Measurements from ENCODE around the gene TRAPPC5. TPM values are rescaled to one million over a fixed set of nuclear protein-coding genes. Genes with fewer than 3 reads are reported as not detected.
A peak's percentile ranks its signal among the peaks of the same experiment; 100 is the strongest.
"Not testable (repeated sequence)": the region's sequence is repeated elsewhere in the genome, so short reads cannot be mapped to it uniquely, and the experiment has no call there.

TRAPPC5 gene
- total RNA-seq, 2 donors from 2014 or later, result 55.5 to 69.8 TPM

- no peaks in the 10 kb centered on the region for H3K9me3 ChIP-seq (ENCODE audit: control insufficient read depth, low read length, poor library complexity, severe bottlenecking)
- H3K4me1 Mint-ChIP-seq, result peaks cover 14% of the 10 kb centered on the region
- peaks cover 10% of the 10 kb centered on the region for H3K36me3 Mint-ChIP-seq (ENCODE audit: low read depth)
- no peak for ATAC-seq
- H3K27me3 Mint-ChIP-seq, result no peaks in the 10 kb centered on the region
- no peak overlapping the region for H3K27ac Mint-ChIP-seq
- DNase-seq, result no peak
- H3K4me3 Mint-ChIP-seq, result no peak overlapping the region
These were observed 39.0 kb upstream of the TRAPPC5 start for GRCh38 chr19:7641290-7642276.

- no peaks in the 10 kb centered on the region for H3K9me3 ChIP-seq (ENCODE audit: control insufficient read depth, low read length, poor library complexity, severe bottlenecking)
- Mint-ChIP-seq H3K27me3 (no peaks in the 10 kb centered on the region), H3K4me1 (peaks cover 14% of the 10 kb centered on the region), H3K27ac (no peak overlapping the region), H3K4me3 (no peak overlapping the region), H3K36me3 (ENCODE audit: low read depth) (peaks cover 10% of the 10 kb centered on the region)
- ATAC-seq, result no peak
- no peak for DNase-seq
These were observed 38.2 kb upstream of the TRAPPC5 start for GRCh38 chr19:7642295-7643030.

- ATAC-seq, result no peak
- Mint-ChIP-seq H3K4me3 (no peak overlapping the region), H3K27me3 (no peaks in the 10 kb centered on the region), H3K27ac (no peak overlapping the region), H3K36me3 (ENCODE audit: low read depth) (peaks cover 10% of the 10 kb centered on the region), H3K4me1 (peaks cover 14% of the 10 kb centered on the region)
- H3K9me3 ChIP-seq (ENCODE audit: control insufficient read depth, low read length, poor library complexity, severe bottlenecking), result no peaks in the 10 kb centered on the region
- no peak for DNase-seq
These were observed 37.6 kb upstream of the TRAPPC5 start for GRCh38 chr19:7643031-7643415.

- peak overlapping the region; percentile 57 for H3K27ac Mint-ChIP-seq
- not testable (repeated sequence) for H3K27me3 Mint-ChIP-seq; DNase-seq; H3K4me3 Mint-ChIP-seq; H3K9me3 ChIP-seq (ENCODE audit: control insufficient read depth, low read length, poor library complexity, severe bottlenecking)
- H3K4me1 Mint-ChIP-seq, result peaks cover 14% of the 10 kb centered on the region
- peaks cover 10% of the 10 kb centered on the region for H3K36me3 Mint-ChIP-seq (ENCODE audit: low read depth)
- ATAC-seq, result peak; percentile 46
These were observed 36.7 kb upstream of the TRAPPC5 start for GRCh38 chr19:7643629-7644549.

- Mint-ChIP-seq H3K27ac (no peak overlapping the region), H3K27me3 (no peaks in the 10 kb centered on the region), H3K4me3 (no peak overlapping the region), H3K4me1 (peaks cover 14% of the 10 kb centered on the region), H3K36me3 (ENCODE audit: low read depth) (peaks cover 10% of the 10 kb centered on the region)
- no peak for DNase-seq
- no peak for ATAC-seq
- H3K9me3 ChIP-seq (ENCODE audit: control insufficient read depth, low read length, poor library complexity, severe bottlenecking), result no peaks in the 10 kb centered on the region
These were observed 36.1 kb upstream of the TRAPPC5 start for GRCh38 chr19:7644550-7644877.

- no peaks in the 10 kb centered on the region for H3K27me3 Mint-ChIP-seq
- H3K4me3 Mint-ChIP-seq, result no peak overlapping the region
- no peak for DNase-seq
- peaks cover 7% of the 10 kb centered on the region for H3K4me1 Mint-ChIP-seq
- no peak for ATAC-seq
- H3K36me3 Mint-ChIP-seq (ENCODE audit: low read depth), result peaks cover 6% of the 10 kb centered on the region
- H3K27ac Mint-ChIP-seq, result no peak overlapping the region
- no peaks in the 10 kb centered on the region for H3K9me3 ChIP-seq (ENCODE audit: control insufficient read depth, low read length, poor library complexity, severe bottlenecking)
These were observed 35.5 kb upstream of the TRAPPC5 start for GRCh38 chr19:7645163-7645562.

GRCh38 chr19:7645656-7646425 is 34.8 kb upstream of the TRAPPC5 start:
- no peaks in the 10 kb centered on the region for H3K9me3 ChIP-seq (ENCODE audit: control insufficient read depth, low read length, poor library complexity, severe bottlenecking)
- no peak overlapping the region for H3K4me3 Mint-ChIP-seq
- no peak for ATAC-seq
- no peak for DNase-seq
- H3K27me3 Mint-ChIP-seq, result no peaks in the 10 kb centered on the region
- H3K27ac Mint-ChIP-seq, result no peak overlapping the region
- H3K4me1 Mint-ChIP-seq, result peaks cover 7% of the 10 kb centered on the region
- peaks cover 4% of the 10 kb centered on the region for H3K36me3 Mint-ChIP-seq (ENCODE audit: low read depth)

GRCh38 chr19:7646426-7646700 is 34.3 kb upstream of the TRAPPC5 start:
- H3K9me3 ChIP-seq (ENCODE audit: control insufficient read depth, low read length, poor library complexity, severe bottlenecking), result no peaks in the 10 kb centered on the region
- DNase-seq, result no peak
- Mint-ChIP-seq H3K4me3 (no peak overlapping the region), H3K4me1 (peaks cover 7% of the 10 kb centered on the region), H3K36me3 (ENCODE audit: low read depth) (peaks cover 4% of the 10 kb centered on the region), H3K27ac (no peak overlapping the region), H3K27me3 (no peaks in the 10 kb centered on the region)
- ATAC-seq, result no peak

- no peak overlapping the region for H3K27ac Mint-ChIP-seq
- DNase-seq (no peak), ATAC-seq (no peak)
- H3K27me3 Mint-ChIP-seq, result no peaks in the 10 kb centered on the region
- peaks cover 7% of the 10 kb centered on the region for H3K4me1 Mint-ChIP-seq
- H3K9me3 ChIP-seq (ENCODE audit: control insufficient read depth, low read length, poor library complexity, severe bottlenecking), result no peaks in the 10 kb centered on the region
- peaks cover 4% of the 10 kb centered on the region for H3K36me3 Mint-ChIP-seq (ENCODE audit: low read depth)
- no peak overlapping the region for H3K4me3 Mint-ChIP-seq
These were observed 33.5 kb upstream of the TRAPPC5 start for GRCh38 chr19:7647156-7647555.

GRCh38 chr19:7648265-7649014 is 32.2 kb upstream of the TRAPPC5 start:
- peaks cover 14% of the 10 kb centered on the region for H3K4me1 Mint-ChIP-seq

GRCh38 chr19:7650148-7650547 is 30.5 kb upstream of the TRAPPC5 start:
- ATAC-seq (no peak), DNase-seq (no peak)
- peaks cover 4% of the 10 kb centered on the region for H3K36me3 Mint-ChIP-seq (ENCODE audit: low read depth)
- no peaks in the 10 kb centered on the region for H3K27me3 Mint-ChIP-seq
- H3K9me3 ChIP-seq (ENCODE audit: control insufficient read depth, low read length, poor library complexity, severe bottlenecking), result no peaks in the 10 kb centered on the region
- peak overlapping the region; percentile 19 for H3K4me3 Mint-ChIP-seq
- peaks cover 14% of the 10 kb centered on the region for H3K4me1 Mint-ChIP-seq
- no peak overlapping the region for H3K27ac Mint-ChIP-seq

More at GRCh38 chr19:7648265-7649014, 32.2 kb upstream of the TRAPPC5 start:
- no peaks in the 10 kb centered on the region for H3K27me3 Mint-ChIP-seq
- no peak for DNase-seq
- no peak overlapping the region for H3K4me3 Mint-ChIP-seq
- H3K27ac Mint-ChIP-seq, result peak overlapping the region; percentile 59
- no peaks in the 10 kb centered on the region for H3K9me3 ChIP-seq (ENCODE audit: control insufficient read depth, low read length, poor library complexity, severe bottlenecking)
- peaks cover 4% of the 10 kb centered on the region for H3K36me3 Mint-ChIP-seq (ENCODE audit: low read depth)
- no peak for ATAC-seq

GRCh38 chr19:7652061-7652641 is 28.5 kb upstream of the TRAPPC5 start:
- no peaks in the 10 kb centered on the region for H3K27me3 Mint-ChIP-seq
- ATAC-seq (peak; percentile 99), DNase-seq (peak; percentile 84 to 92 (median 85))
- H3K27ac Mint-ChIP-seq, result peak overlapping the region; percentile 96
- no peaks in the 10 kb centered on the region for H3K9me3 ChIP-seq (ENCODE audit: control insufficient read depth, low read length, poor library complexity, severe bottlenecking)
- H3K36me3 Mint-ChIP-seq (ENCODE audit: low read depth), result no peaks in the 10 kb centered on the region
- peaks cover 12% of the 10 kb centered on the region for H3K4me1 Mint-ChIP-seq
- H3K4me3 Mint-ChIP-seq, result peak overlapping the region; percentile 83

All from T-helper 17 cell (primary cell).